ENCODE results near the gene LFNG.

Gene LFNG

GRCh38 chr7:2503056-2503941 is 16.3 kb upstream of the LFNG start:
- DNase-seq (ENCODE audit: low read depth) = no peak

GRCh38 chr7:2504128-2504888 is 15.3 kb upstream of the LFNG start:
- DNase-seq (ENCODE audit: low read depth) = no peak

- DNase-seq (ENCODE audit: low read depth) = no peak
Observed at GRCh38 chr7:2504889-2505375, 14.6 kb upstream of the LFNG start.

DNA sequence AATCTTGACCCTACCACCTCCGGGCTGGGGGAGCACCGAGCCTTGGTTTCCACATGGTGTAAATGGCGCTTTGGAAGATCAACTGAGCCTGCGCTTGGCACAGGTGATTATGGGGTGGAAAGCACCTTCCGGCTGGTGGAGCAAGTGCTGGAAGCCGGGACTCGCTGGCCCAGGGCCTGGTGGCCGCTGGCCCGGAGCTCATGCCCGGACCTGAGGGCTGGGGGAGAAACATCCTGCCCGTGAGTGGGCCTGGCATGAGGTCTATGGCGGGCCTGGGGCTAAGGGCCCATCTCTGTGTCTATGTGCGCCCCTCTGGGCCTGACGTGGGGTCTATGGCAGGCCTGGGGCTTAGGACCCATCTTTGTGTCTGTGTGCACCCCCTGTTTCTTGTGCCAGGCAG is 14.2 kb upstream of the LFNG start:
- no peak for DNase-seq (ENCODE audit: low read depth)

GRCh38 chr7:2507208-2507916 is 12.2 kb upstream of the LFNG start:
- DNase-seq (ENCODE audit: low read depth) = no peak

DNA sequence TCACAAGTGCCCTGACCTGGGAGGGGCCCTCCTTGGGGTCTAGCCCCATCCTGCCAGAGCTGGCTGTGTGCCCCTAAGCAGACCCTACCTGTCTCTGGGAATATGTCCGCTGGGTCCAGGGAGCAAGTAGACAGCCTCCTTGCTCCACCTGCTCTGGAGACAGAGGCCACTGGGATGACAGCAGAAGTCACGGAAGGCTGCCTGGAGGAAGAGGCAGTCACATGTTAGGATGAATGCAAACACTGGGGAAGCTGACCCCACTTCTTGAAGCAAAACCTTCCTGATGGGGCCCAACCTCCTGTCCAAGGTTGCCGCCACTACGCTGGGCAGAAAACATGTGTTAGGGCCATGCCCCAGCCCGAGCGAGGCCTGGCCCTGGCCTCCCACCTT is 11.7 kb upstream of the LFNG start:
- DNase-seq (ENCODE audit: low read depth) = no peak

GRCh38 chr7:2508327-2509215 is 11.0 kb upstream of the LFNG start:
- DNase-seq (ENCODE audit: low read depth) = peak; percentile 67

DNA sequence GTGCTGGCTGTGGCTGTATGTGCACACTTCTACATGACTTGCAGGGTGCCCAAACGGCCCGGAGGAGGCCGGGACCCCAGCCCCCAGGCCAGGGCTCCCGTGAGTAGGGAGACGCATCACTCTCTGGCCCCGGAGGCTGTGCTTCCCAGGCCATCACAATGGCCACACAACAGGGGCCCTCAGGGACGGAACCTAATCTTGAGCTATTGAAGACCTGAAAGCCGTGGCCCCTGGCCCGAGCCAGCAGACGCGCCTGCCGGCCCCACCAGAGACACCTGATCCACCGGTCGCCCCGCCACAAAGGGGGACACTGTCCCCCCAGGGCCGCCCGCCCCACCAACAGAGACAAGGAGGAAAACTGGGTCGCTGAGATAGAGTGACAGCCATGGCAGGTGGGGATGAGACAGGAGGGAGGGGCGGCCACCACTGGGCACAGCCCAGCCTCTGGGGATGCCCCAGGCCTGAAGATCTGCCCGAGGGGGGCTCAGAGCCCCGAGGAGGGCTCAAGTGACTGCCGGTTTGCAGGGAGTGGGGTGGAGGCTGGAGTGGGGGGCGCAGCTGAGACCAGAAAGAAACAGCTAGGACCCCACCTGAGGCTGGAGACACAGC is 10.2 kb upstream of the LFNG start:
- DNase-seq (ENCODE audit: low read depth) = no peak

DNA sequence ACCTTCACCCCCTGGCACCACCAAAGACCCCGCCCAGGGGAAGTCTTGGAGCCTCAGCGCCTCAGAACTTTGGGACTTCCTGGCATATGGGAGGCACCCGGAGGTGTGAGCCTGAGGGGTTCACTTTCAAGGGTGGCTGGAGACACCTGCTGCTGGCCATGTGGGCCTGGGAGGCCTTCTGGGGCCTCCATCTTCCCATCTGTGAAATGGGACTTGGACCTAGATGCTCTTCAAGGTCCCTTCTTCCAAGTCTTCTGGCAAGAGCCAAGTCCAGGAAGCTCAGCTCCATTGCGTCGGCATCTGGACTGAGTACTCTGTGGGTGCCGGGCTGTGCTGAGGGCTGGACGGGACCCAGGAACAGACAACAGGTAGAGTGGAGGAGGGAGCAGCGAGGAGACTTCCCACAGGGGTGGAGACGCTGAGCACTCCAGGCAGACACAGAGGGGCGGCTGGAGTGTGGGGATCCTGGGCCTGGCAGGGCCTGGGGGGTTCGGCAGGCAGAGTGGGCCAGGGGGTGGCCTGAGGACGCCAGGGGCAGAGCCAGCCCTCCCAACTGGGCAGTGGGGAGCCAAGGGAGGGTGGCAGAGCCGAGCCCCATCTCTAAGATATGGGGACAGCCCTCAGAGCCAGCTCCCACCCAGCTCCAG is 9.3 kb upstream of the LFNG start:
- DNase-seq (ENCODE audit: low read depth) = no peak

- no peak for DNase-seq (ENCODE audit: low read depth)
Observed at GRCh38 chr7:2510909-2511768, 8.4 kb upstream of the LFNG start.

DNA sequence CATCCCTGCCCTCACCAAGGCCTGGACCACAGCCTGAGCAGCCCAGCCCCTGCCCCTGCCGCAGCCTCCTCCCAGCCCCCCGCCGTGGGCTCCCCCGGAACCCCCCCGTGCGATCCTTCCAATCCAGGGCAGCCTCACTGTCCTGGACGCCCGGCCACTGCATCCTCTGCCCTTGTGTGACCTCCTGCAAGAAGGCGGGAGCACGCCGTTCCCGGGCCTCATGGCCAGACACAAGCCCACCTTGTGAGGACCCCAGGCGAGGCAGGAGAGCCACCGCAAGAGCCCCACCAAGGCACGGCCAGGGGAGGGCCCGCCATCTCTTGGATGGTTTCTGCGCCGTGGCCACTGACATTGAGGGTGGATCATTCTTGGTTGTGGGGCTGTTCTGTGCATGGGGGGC is 7.8 kb upstream of the LFNG start:
- no peak for DNase-seq (ENCODE audit: low read depth)

DNA sequence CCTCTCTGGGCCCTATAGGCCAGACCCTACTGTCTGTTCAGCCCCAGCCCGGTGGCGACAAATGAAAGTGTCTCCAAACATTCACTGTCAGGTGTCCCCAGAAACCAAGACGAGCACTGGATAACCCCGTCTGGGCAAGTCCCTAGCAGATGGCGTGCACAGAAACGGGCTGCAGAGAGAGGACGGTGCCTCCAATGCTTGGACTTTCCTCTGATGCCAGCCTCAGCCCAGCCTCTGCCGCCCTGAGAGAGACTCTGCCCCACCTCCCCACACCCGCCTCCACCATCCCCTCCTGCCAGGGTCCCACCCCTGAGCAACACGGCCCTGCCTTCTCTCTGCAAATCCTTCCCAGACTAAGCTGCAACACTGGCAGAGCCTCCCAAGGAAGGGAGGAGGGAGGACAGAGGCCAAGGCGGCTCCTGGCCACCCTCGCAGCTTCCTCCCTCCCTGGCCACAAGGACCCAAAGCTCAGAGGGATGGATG is 7.4 kb upstream of the LFNG start:
- DNase-seq (ENCODE audit: low read depth) = no peak

GRCh38 chr7:2512713-2513112 is 6.9 kb upstream of the LFNG start:
- no peak for DNase-seq (ENCODE audit: low read depth)

- DNase-seq (ENCODE audit: low read depth) = no peak
Observed at GRCh38 chr7:2513702-2514101, 5.9 kb upstream of the LFNG start.

GRCh38 chr7:2514473-2515423 is 4.8 kb upstream of the LFNG start:
- DNase-seq (ENCODE audit: low read depth) = no peak

GRCh38 chr7:2515424-2516193 is 4.0 kb upstream of the LFNG start:
- DNase-seq (ENCODE audit: low read depth) = peak; percentile 22

DNA sequence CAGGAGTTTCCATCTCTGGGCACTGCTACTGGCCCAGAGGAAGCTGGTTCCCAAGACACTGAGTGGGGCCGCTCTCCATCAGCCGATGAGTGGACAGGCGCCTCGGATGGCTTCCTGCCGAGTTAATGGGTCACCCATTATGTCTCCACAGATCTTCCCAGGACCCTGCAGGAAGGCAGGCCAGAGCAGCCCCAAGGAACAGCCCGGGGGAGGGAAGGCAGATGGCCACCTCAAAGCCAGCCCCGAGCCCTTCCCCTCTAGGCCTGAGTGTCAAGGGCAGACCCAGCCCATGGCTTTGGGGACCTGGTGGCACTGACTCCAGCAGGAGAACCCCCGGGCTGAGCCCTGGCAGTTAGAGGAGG is 3.4 kb upstream of the LFNG start:
- DNase-seq (ENCODE audit: low read depth) = no peak

GRCh38 chr7:2517026-2517425 is 2.5 kb upstream of the LFNG start:
- DNase-seq (ENCODE audit: low read depth) = peak; percentile 58
